Measurements from ENCODE around the gene PLEKHM3. TPM values are rescaled to one million over a fixed set of nuclear protein-coding genes. Genes with fewer than 3 reads are reported as not detected.

Gene PLEKHM3
- total RNA-seq, 1 donor from 2014 or later, result 18.3 TPM

DNA sequence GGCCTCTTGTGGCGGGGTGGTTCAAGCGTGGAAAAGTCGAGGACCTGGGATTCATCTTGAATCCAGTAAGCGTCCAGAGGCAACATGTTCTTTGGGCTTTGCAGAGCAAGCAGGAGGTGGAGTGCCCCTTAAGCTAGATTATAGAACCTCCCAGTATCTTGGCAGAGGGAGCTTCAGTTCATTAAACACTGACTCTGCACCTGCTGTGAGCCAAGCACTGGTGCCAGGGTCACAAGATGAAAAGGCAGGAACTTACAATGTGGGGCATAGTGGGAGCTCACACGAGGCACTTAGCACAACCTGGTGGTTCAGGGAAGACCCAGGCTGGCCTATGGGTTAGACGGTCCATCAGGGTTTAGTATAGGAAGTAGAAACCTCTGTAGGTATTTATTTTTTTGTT is 248.2 kb downstream of the PLEKHM3 start:
- Histone ChIP-seq H3K4me1 (no peaks in the 10 kb centered on the region), H3K27ac (no peak overlapping the region), H3K36me3 (no peaks in the 10 kb centered on the region), H3K9me3 (no peaks in the 10 kb centered on the region), H3K27me3 (no peaks in the 10 kb centered on the region), H3K4me3 (no peak overlapping the region)
- intact Hi-C loops (cut with DNase I), result no loop called here
- DNase-seq (ENCODE audit: low spot score in 2 of 2), result no peak
- TF ChIP-seq, protein P1, sequence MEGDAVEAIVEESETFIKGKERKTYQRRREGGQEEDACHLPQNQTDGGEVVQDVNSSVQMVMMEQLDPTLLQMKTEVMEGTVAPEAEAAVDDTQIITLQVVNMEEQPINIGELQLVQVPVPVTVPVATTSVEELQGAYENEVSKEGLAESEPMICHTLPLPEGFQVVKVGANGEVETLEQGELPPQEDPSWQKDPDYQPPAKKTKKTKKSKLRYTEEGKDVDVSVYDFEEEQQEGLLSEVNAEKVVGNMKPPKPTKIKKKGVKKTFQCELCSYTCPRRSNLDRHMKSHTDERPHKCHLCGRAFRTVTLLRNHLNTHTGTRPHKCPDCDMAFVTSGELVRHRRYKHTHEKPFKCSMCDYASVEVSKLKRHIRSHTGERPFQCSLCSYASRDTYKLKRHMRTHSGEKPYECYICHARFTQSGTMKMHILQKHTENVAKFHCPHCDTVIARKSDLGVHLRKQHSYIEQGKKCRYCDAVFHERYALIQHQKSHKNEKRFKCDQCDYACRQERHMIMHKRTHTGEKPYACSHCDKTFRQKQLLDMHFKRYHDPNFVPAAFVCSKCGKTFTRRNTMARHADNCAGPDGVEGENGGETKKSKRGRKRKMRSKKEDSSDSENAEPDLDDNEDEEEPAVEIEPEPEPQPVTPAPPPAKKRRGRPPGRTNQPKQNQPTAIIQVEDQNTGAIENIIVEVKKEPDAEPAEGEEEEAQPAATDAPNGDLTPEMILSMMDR (IDR thresholded peaks at IDR 0.05), result no peak

DNA sequence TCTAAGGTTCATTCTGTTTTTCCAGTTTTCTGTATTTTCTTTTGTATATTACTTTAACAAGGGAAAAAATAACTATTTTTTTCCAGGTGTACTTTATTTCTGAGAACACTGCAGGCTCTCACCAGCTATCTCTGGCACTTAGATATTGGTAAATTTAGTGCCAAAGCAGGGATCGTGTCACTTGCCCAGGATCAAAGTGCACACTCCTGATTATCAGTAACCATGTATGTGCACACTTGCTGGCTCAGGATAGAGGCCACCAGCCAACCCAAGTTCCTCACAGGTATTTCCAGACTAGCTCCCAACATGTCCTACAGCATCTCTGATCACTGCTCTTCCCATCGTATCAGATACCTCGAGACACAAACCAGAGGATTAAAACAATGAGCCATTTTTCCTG is 249.9 kb downstream of the PLEKHM3 start:
- Histone ChIP-seq H3K9me3 (no peaks in the 10 kb centered on the region), H3K36me3 (no peaks in the 10 kb centered on the region), H3K27me3 (no peaks in the 10 kb centered on the region), H3K4me1 (peaks cover 0 to 2% of the 10 kb centered on the region in 2 donors), H3K27ac (no peak overlapping the region), H3K4me3 (no peak overlapping the region)
- intact Hi-C loops (cut with DNase I), result no loop called here
- no peak for DNase-seq (ENCODE audit: low spot score in 2 of 2)
- TF ChIP-seq, protein P1 (IDR thresholded peaks at IDR 0.05), result no peak

DNA sequence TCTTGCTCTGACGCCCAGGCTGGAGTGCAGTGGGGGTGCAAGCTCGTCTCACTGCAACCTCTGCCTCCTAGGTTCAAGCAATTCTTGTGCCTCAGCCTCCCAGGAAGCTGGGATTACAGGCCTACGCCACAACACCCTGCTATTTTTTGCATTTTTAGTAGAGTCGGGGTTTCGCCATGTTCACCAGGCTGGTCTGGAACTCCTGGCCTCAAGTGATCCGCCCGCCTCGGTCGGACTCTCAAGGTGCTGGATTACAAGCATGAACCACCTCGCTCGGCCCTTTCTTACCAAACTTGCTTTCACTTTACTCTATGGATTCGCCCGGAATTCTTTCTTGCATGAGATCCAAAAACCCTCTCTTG is 252.5 kb downstream of the PLEKHM3 start:
- Histone ChIP-seq H3K4me3 (no peak overlapping the region), H3K27me3 (no peaks in the 10 kb centered on the region), H3K36me3 (no peaks in the 10 kb centered on the region), H3K9me3 (no peaks in the 10 kb centered on the region), H3K27ac (no peak overlapping the region), H3K4me1 (peaks cover 4 to 8% of the 10 kb centered on the region in 2 donors)
- intact Hi-C loops (cut with DNase I), result loop anchor here (5.0 kb wide), 2 partner anchors 494 to 1006 kb away; partner anchors contain the start of genes FASTKD2, MDH1B and PIKFYVE
- no peak for DNase-seq (ENCODE audit: low spot score in 2 of 2)
- TF ChIP-seq, protein P1 (IDR thresholded peaks at IDR 0.05), result no peak

DNA sequence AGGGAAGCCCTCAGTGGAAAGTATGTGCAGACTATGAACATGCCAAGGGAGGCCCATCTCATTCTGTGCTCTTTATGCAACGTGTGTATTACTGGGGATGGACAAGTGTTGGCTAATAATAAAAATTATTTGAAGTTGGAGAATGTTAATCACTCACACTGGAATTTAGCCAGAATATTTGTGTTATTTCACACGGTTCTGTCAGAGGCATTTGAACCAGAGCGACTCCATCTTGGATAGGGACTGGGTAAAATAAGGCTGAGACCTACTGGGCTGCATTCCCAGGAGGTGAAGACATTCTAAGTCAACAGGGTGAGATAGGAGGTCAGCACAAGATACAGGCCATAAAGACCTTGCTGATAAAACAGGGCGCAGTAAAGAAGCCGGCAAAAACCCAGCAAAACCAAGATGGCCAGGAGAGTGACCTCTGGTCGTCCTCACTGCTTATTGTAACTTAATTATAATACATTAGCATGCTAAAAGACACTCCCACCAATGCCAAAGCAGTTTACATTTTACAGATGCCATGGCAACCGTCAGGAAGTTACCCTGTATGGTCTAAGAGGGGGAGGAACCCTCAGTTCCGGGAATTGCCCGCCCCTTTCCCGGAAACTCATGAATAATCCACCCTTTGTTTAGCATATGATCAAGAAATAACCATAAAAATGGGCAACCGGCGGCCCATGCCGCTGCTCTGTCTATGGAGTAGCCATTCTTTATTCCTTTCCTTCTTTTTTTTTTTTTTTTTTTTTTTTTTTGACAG is 253.1 kb downstream of the PLEKHM3 start:
- DNase-seq (ENCODE audit: low spot score in 2 of 2), result peak in 1 of 2 donors; percentile 72
- Histone ChIP-seq H3K4me3 (no peak overlapping the region), H3K27ac (no peak overlapping the region), H3K36me3 (no peaks in the 10 kb centered on the region), H3K9me3 (no peaks in the 10 kb centered on the region), H3K4me1 (peaks cover 8 to 9% of the 10 kb centered on the region in 2 donors), H3K27me3 (no peaks in the 10 kb centered on the region)
- TF ChIP-seq, protein P1 (IDR thresholded peaks at IDR 0.05), result no peak
- intact Hi-C loops (cut with DNase I), result loop anchor here (5.0 kb wide), 2 partner anchors 495 to 1005 kb away; partner anchors contain the start of genes FASTKD2, MDH1B and PIKFYVE

DNA sequence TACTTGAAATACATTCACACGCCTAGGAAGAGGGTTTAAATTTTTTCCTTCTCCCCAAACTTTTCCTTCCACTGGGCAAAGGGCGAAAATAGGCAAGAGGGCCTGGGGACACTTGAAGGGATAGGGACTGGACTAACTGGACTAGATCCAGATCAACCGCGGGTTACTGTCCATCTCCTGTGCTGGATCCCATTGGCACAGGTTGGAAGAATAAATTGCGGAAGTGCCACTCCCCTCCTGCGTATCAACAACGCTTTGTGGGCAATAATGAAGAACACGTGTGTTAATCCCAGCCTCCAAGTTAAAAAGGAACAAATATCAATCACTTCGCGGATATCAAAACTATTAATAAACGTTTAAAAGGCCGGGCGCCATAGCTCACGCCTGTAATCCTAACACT is 253.9 kb downstream of the PLEKHM3 start:
- no peak overlapping the region for H3K4me3 ChIP-seq
- DNase-seq (ENCODE audit: low spot score in 2 of 2), result no peak
- peaks cover 0 to 4% of the 10 kb centered on the region in 2 donors for H3K36me3 ChIP-seq
- no peaks in the 10 kb centered on the region for H3K9me3 ChIP-seq
- TF ChIP-seq, protein P1 (IDR thresholded peaks at IDR 0.05), result no peak
- intact Hi-C loops (cut with DNase I), result loop anchor here (5.0 kb wide), 2 partner anchors 496 to 1004 kb away; partner anchors contain the start of genes FASTKD2, MDH1B and PIKFYVE
- H3K4me1 ChIP-seq, result peaks cover 8 to 9% of the 10 kb centered on the region in 2 donors
- peak overlapping the region in 1 of 2 donors; percentile 61 for H3K27ac ChIP-seq
- H3K27me3 ChIP-seq, result no peaks in the 10 kb centered on the region

Other genes starting within 250 kb of the PLEKHM3 start
- gene CRYGD, start 99.0 kb upstream of the PLEKHM3 start, total RNA-seq, result not detected
- gene CRYGC, start 104.3 kb upstream of the PLEKHM3 start, total RNA-seq, result not detected
- not detected for gene CRYGB, start 120.6 kb upstream of the PLEKHM3 start, total RNA-seq
- not detected for gene CRYGA, start 138.1 kb upstream of the PLEKHM3 start, total RNA-seq
- not detected for gene C2orf80, start 164.5 kb upstream of the PLEKHM3 start, total RNA-seq
- 25.9 TPM for gene IDH1, start 229.5 kb upstream of the PLEKHM3 start, total RNA-seq
- 12.0 TPM for gene PIKFYVE, start 240.7 kb upstream of the PLEKHM3 start, total RNA-seq

All from ascending aorta (tissue), 2 donors.